MM.1S (cell line): Measurements from ENCODE around the gene PAQR9.

Source experiments
- EZH2 ChIP-seq: fragments of 300-600 bp; sonication (generic); optimal IDR thresholded peaks from 2 replicates; pipeline ENCODE3; 2017; ENCODE audit warnings: low read depth, mild to moderate bottlenecking, antibody characterized with exemption, low read length, mixed read lengths
- TF ChIP-seq, protein P1 (sequence below): fragments of 300-600 bp; sonication (generic); IDR thresholded peaks from 2 replicates; pipeline ENCODE4 v1.5.1; 2016; ENCODE audit warnings: antibody characterized with exemption, low read length, mixed read lengths

DNA sequence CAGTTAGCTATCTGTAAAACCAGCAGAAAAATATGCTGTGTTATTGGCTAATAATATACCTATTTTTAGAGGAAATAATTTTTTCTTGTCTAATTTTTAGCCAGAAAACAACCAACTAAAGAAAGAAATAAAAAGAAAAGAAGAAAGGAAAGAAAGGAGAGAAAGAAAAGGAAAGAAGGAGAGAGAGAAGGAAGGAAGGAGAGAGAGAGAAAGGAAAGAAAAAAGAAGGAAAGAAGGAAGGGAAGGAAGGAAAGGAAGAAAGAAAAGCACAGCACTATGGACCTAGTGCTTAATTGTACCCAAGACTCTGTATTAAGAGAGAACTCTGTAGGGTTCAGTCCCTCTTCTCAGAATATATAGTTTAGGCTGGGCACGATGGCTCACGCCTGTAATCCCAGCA, 3.3 kb upstream of the PAQR9 start:
- TF ChIP-seq, protein P1, sequence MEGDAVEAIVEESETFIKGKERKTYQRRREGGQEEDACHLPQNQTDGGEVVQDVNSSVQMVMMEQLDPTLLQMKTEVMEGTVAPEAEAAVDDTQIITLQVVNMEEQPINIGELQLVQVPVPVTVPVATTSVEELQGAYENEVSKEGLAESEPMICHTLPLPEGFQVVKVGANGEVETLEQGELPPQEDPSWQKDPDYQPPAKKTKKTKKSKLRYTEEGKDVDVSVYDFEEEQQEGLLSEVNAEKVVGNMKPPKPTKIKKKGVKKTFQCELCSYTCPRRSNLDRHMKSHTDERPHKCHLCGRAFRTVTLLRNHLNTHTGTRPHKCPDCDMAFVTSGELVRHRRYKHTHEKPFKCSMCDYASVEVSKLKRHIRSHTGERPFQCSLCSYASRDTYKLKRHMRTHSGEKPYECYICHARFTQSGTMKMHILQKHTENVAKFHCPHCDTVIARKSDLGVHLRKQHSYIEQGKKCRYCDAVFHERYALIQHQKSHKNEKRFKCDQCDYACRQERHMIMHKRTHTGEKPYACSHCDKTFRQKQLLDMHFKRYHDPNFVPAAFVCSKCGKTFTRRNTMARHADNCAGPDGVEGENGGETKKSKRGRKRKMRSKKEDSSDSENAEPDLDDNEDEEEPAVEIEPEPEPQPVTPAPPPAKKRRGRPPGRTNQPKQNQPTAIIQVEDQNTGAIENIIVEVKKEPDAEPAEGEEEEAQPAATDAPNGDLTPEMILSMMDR = no peak
- TF ChIP-seq EZH2 = no peak
